ENCODE measurements around the gene HARBI1. TPM values are rescaled to one million over a fixed set of nuclear protein-coding genes. Genes with fewer than 3 reads are reported as not detected.

HARBI1 gene
- total RNA-seq, 2 donors from 2014 or later = 7.5 to 8.4 TPM

DNA sequence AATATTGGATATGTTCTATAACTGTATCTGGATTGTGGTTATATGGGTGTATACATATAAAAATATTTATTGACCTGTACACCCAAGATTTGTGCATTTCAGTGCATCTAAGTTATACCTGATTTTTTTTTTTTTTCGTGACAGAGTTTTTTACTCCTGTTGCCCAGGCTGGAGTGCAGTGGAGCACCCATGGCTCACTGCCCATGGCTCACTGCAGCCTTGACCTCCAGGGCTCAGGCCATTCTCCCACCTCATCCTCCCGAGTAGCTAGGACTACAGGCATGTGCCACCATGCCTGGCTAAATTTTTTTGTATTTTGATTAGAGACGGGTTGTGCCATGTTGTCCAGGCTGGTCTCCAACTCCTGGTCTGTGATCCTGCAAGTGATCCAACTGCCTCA is 24.6 kb upstream of the HARBI1 start:
- no peak for DNase-seq
- peaks cover 11% of the 10 kb centered on the region for H3K9me3 Mint-ChIP-seq
- H3K27me3 Mint-ChIP-seq (ENCODE audit: insufficient read depth) = no peaks in the 10 kb centered on the region
- H3K27me3 ChIP-seq (ENCODE audit: control insufficient read depth, insufficient read depth, low read length, poor library complexity, severe bottlenecking) = no peaks in the 10 kb centered on the region
- no peak overlapping the region for H3K4me3 ChIP-seq (ENCODE audit: low read length)
- peaks cover 79% of the 10 kb centered on the region for H3K36me3 ChIP-seq (ENCODE audit: control insufficient read depth, insufficient read depth, low read length)
- H3K9ac ChIP-seq (ENCODE audit: extremely low read depth, low read length, poor library complexity, severe bottlenecking) = no peak overlapping the region
- H3K4me1 Mint-ChIP-seq = no peaks in the 10 kb centered on the region
- no peak overlapping the region for H3K27ac Mint-ChIP-seq
- H3K9me3 ChIP-seq (ENCODE audit: control insufficient read depth, low read length) = peaks cover 39% of the 10 kb centered on the region
- peaks cover 75% of the 10 kb centered on the region for H3K36me3 Mint-ChIP-seq (ENCODE audit: low read depth)
- H3K4me1 ChIP-seq (ENCODE audit: control insufficient read depth, insufficient read depth, low read length) = no peaks in the 10 kb centered on the region
- 80 to 95% methylated on average over 1 to 2 of the region's 3 CpGs for WGBS, 2 experiments (ENCODE audit: insufficient coverage in 1 of 2, insufficient read length in 1 of 2)
- TF ChIP-seq, protein P1, sequence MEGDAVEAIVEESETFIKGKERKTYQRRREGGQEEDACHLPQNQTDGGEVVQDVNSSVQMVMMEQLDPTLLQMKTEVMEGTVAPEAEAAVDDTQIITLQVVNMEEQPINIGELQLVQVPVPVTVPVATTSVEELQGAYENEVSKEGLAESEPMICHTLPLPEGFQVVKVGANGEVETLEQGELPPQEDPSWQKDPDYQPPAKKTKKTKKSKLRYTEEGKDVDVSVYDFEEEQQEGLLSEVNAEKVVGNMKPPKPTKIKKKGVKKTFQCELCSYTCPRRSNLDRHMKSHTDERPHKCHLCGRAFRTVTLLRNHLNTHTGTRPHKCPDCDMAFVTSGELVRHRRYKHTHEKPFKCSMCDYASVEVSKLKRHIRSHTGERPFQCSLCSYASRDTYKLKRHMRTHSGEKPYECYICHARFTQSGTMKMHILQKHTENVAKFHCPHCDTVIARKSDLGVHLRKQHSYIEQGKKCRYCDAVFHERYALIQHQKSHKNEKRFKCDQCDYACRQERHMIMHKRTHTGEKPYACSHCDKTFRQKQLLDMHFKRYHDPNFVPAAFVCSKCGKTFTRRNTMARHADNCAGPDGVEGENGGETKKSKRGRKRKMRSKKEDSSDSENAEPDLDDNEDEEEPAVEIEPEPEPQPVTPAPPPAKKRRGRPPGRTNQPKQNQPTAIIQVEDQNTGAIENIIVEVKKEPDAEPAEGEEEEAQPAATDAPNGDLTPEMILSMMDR (conservative IDR thresholded peaks at IDR 0.05) = no peak
- no peak overlapping the region for H3K27ac ChIP-seq (ENCODE audit: low read depth, low read length)
- H3K4me3 Mint-ChIP-seq = no peak overlapping the region

DNA sequence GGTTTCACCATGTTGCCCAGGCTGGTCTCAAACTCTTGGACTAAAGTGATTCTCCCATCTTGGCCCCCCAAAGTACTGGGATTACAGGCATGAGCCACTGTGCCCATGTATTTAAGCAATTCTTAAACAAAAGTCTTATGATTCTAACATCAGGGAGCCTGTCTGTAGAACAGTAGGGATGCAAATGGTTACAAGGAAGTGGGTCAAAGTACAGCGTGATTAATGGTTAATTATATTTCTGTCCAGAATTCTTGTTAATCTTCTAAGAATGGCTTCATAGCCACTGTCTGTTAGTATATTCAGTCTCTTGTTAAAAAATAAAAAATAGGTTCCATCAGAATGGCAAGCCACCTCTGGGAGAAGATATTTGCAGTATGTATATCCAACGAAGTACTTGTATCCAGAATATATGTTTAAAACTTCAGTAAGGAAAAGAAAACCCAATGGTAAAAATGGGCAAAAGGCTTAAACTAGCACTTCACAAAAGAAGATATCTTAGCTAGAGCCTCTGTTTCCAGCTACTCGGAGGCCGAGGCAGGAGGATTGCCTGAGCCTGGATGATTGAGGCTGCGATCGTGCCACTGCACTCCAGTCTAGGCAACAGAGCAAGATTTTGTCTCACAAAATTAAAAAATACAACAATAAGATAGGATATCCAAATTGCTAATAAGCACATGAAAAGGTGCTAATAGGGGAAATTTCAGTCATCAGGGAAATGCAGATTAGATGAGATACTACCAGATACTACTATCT is 23.2 kb upstream of the HARBI1 start:
- Histone ChIP-seq H3K4me1 (ENCODE audit: control insufficient read depth, insufficient read depth, low read length) (no peaks in the 10 kb centered on the region), H3K9ac (ENCODE audit: extremely low read depth, low read length, poor library complexity, severe bottlenecking) (no peak overlapping the region), H3K27ac (ENCODE audit: low read depth, low read length) (no peak overlapping the region), H3K9me3 (ENCODE audit: control insufficient read depth, low read length) (peaks cover 39% of the 10 kb centered on the region), H3K4me3 (ENCODE audit: low read length) (no peak overlapping the region), H3K27me3 (ENCODE audit: control insufficient read depth, insufficient read depth, low read length, poor library complexity, severe bottlenecking) (no peaks in the 10 kb centered on the region), H3K36me3 (ENCODE audit: control insufficient read depth, insufficient read depth, low read length) (peaks cover 71% of the 10 kb centered on the region)
- TF ChIP-seq, protein P1 (conservative IDR thresholded peaks at IDR 0.05) = no peak
- 98 to 99% methylated on average over 5 to 6 of the region's 6 CpGs for WGBS, 2 experiments (ENCODE audit: insufficient coverage in 1 of 2, insufficient read length in 1 of 2)
- DNase-seq = no peak
- no peaks in the 10 kb centered on the region for H3K27me3 Mint-ChIP-seq (ENCODE audit: insufficient read depth)
- H3K4me1 Mint-ChIP-seq = peaks cover 8% of the 10 kb centered on the region
- peaks cover 77% of the 10 kb centered on the region for H3K36me3 Mint-ChIP-seq (ENCODE audit: low read depth)
- peaks cover 11% of the 10 kb centered on the region for H3K9me3 Mint-ChIP-seq
- H3K4me3 Mint-ChIP-seq = no peak overlapping the region
- H3K27ac Mint-ChIP-seq = no peak overlapping the region

DNA sequence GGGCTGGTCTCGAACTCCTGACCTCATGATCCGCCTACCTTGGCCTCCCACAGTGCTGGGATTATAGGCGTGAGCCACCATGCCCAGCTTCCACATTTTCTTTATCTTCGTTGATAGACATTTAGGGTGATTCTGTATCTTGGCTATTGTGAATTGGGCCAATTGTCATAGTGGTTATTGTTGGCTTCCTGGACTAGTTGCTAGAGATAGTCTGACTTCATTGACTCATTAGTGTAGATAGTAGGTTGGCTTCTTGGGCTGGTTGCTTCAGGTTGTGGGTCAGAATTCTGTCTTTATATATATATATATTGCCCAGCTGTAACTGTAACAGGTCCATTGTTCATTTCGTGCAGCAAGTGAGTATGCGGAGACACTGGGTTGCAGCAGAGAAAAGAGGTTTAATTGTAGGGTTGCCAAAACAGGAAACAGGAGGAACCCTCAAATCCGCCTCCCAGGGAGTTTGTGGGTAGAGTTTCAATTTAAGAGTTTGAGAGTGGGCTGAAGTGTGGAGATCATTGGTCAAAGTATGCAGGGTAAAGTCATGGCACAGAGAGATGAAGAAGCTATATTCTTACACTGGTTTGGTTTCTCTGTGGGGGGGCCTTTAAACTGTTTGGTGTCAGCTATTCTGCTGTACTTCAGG is 22.3 kb upstream of the HARBI1 start:
- H3K27ac ChIP-seq (ENCODE audit: low read depth, low read length) = no peak overlapping the region
- 99 to 100% methylated on average over 3 to 7 of the region's 7 CpGs for WGBS, 2 experiments (ENCODE audit: insufficient coverage in 1 of 2, insufficient read length in 1 of 2)
- no peaks in the 10 kb centered on the region for H3K4me1 ChIP-seq (ENCODE audit: control insufficient read depth, insufficient read depth, low read length)
- no peak for DNase-seq
- H3K36me3 ChIP-seq (ENCODE audit: control insufficient read depth, insufficient read depth, low read length) = peaks cover 63% of the 10 kb centered on the region
- no peak overlapping the region for H3K4me3 ChIP-seq (ENCODE audit: low read length)
- H3K9ac ChIP-seq (ENCODE audit: extremely low read depth, low read length, poor library complexity, severe bottlenecking) = no peak overlapping the region
- Mint-ChIP-seq H3K36me3 (ENCODE audit: low read depth) (peaks cover 70% of the 10 kb centered on the region), H3K4me3 (no peak overlapping the region), H3K27ac (no peak overlapping the region), H3K4me1 (peaks cover 8% of the 10 kb centered on the region), H3K9me3 (peaks cover 11% of the 10 kb centered on the region), H3K27me3 (ENCODE audit: insufficient read depth) (no peaks in the 10 kb centered on the region)
- no peaks in the 10 kb centered on the region for H3K27me3 ChIP-seq (ENCODE audit: control insufficient read depth, insufficient read depth, low read length, poor library complexity, severe bottlenecking)
- H3K9me3 ChIP-seq (ENCODE audit: control insufficient read depth, low read length) = peaks cover 39% of the 10 kb centered on the region
- TF ChIP-seq, protein P1 (conservative IDR thresholded peaks at IDR 0.05) = no peak
